ENCODE measurements around the gene SEC22B.
"Not testable (repeated sequence)": the region's sequence is repeated elsewhere in the genome, so short reads cannot be mapped to it uniquely, and the experiment has no call there.

DNA sequence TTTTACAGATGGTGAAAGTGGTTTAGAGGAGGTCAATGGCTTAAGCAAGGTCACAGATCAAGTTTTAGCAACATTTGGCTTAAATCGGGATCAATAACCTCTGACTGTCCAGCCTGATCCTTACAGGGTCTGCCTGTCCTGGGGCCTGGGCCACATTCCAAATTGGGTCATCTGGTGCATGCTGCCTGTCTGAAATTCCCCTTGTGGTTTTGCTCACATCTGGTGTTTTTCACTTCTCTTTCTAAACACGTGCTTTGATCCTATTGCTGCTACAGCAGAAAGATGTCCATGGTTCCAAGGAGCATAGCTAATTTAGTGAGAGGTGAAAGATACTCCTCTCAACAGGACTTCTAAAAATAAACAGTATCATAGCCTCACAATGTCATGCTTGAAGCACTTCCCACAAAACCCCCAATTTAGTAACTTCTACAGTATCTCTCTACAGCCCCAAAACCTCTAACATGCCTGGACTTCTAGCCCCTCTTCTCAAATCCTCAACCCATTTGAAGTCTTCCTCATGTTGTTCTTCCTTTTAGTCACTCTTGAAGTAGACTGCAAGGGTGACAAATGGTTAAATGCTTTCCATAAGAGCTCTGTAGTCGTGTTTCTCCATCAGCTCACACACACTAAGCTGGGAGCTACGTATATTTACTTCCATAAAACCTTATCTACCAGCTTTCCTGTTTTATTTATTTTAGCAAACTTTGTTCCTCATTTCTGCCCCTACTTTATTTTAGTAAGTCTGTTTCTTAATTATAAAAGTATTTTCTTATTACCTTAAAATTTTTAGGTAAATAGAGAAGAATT is 58.7 kb downstream of the SEC22B start:
- TF ChIP-seq POLR2A (IDR thresholded peaks at IDR 0.05; ENCODE audit: extremely low read depth, insufficient read length); CTCF (IDR thresholded peaks at IDR 0.05; ENCODE audit: low read depth, low read length): not testable (repeated sequence)
